Subcutaneous abdominal adipose tissue (tissue), 5 donors: ENCODE results near the gene HNRNPL.
"Not testable (repeated sequence)": the region's sequence is repeated elsewhere in the genome, so short reads cannot be mapped to it uniquely, and the experiment has no call there.

ENCODE experiments used
- H3K27ac ChIP-seq: one replicate; pipeline ENCODE4 v1.7.0; 2013; ENCODE audit warnings: low read depth, mild to moderate bottlenecking, inconsistent platforms, low read length, moderate library complexity
- H3K27me3 ChIP-seq, 5 donors: one replicate each; pipeline ENCODE4 v1.7.0; 2013; ENCODE audit warnings: low read length in 5 of 5, inconsistent platforms in 1 of 5; ENCODE audit not compliant: control insufficient read depth in 5 of 5, insufficient read depth in 4 of 5
- H3K36me3 ChIP-seq, 5 donors: one replicate each; pipeline ENCODE4 v1.7.0; 2013; ENCODE audit warnings: low read length in 5 of 5; ENCODE audit not compliant: control insufficient read depth in 5 of 5, insufficient read depth in 5 of 5
- H3K4me1 ChIP-seq, 5 donors: one replicate each; pipeline ENCODE4 v1.7.0; 2013; ENCODE audit warnings: low read length in 5 of 5, mild to moderate bottlenecking in 3 of 5, moderate library complexity in 1 of 5; ENCODE audit not compliant: control insufficient read depth in 5 of 5, insufficient read depth in 5 of 5
- H3K4me3 ChIP-seq, 5 donors: one replicate each; pipeline ENCODE4 v1.7.0; 2013; ENCODE audit warnings: low read length in 5 of 5, low read depth in 1 of 5
- H3K9ac ChIP-seq, 5 donors: one replicate each; pipeline ENCODE4 v1.7.0; 2013; ENCODE audit warnings: low read length in 5 of 5, mild to moderate bottlenecking in 4 of 5, moderate library complexity in 3 of 5
- H3K9me3 ChIP-seq, 5 donors: one replicate each; pipeline ENCODE4 v1.7.0; 2013; ENCODE audit warnings: low read length in 5 of 5; ENCODE audit not compliant: control insufficient read depth in 5 of 5
- donor health status: healthy.
- donor health status: healthy.
- donor health status: healthy.
- donor health status: healthy.
- donor health status: healthy.

The HNRNPL gene

DNA sequence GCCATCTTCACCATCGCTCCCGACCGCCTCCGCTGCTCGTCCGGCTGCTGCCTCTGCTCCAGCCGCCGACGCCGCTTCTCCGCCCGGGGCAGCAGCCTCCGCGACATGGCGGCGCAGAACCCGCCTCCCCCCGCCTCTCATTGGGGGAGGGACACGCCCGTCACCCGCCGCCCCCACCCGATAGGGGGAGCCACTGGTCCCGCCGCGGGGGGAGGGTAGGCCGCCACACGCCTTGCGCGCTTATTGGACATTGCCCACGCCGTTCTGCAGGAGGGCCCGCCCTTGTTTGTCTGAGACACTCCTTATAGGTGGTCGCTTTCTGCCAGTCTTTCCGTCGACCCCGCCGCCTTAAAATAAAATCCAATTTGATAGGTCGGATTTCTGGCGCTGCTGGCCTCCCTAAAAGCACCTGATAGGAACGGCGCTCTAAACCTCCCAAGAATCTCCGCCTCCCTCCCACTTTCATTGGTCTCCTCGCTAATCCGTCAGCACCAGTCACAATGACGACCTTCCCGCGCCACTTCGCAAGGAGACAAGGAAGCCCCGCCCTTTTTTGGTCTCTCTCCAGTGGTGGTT, at the start of gene HNRNPL:
HNRNPL (minus strand) TSS at position 127 of the 576 bp plus-strand sequence; CDS start at position 107, 20 bp downstream.
- peak within 1 kb of the TSS; percentile 77 to 88 (median 85) for H3K9ac ChIP-seq
- no peaks in the 10 kb centered on the region for H3K9me3 ChIP-seq
- H3K4me1 ChIP-seq, result peaks cover 16 to 46% (median 41%) of the 10 kb centered on the region in 5 donors
- H3K4me3 ChIP-seq, result peak within 1 kb of the TSS; percentile 71 to 91 (median 80)
- H3K27me3 ChIP-seq, result no peaks in the 10 kb centered on the region
- H3K36me3 ChIP-seq, result peaks cover 2 to 29% (median 28%) of the 10 kb centered on the region in 5 donors
- peak within 1 kb of the TSS; percentile 97 for H3K27ac ChIP-seq

DNA sequence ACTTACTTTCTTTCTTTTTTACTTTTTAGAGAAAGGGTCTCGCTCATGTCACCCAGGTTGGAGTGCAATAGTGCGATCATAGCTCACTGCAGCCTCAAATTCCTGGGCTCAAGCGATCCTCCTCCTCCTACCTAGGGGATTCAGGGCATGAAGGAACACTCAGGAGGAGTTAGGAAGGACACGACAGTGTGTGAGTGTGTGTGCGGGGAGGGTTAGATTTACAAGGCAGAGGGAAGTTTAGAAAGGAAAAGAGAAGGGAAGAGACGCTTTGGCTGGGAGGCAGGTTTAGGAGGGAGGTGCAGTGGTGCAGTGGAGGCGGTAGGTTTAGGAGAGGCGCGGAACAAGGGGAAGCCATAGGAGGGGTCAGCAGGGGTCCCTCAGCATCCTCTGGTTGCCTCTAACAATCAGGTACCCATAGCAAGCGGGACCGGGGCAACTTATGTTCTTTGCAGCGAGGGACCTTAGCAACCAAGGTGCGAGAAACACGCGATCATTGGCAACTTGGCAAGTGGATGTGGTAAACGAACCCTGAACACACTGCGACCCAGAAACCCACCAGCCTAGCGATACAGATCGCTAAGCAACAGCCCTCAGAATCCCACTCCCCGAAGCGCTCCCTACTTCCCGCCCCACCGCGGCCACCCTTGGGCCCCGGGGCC, 49.1 kb upstream of the HNRNPL start:
- Histone ChIP-seq H3K9ac (peak overlapping the region; percentile 82 to 94 (median 92)), H3K4me1 (peaks cover 8 to 39% (median 38%) of the 10 kb centered on the region in 5 donors), H3K36me3 (no peaks in the 10 kb centered on the region)

GRCh38 chr19:38894968-38895367, 45.2 kb upstream of the HNRNPL start:
- Histone ChIP-seq H3K4me3 (no peak overlapping the region), H3K36me3 (peaks cover 0 to 17% (median 13%) of the 10 kb centered on the region in 5 donors), H3K9me3 (no peaks in the 10 kb centered on the region), H3K27me3 (peaks cover 0 to 4% (median 0%) of the 10 kb centered on the region in 5 donors), H3K27ac (no peak overlapping the region), H3K9ac (peak overlapping the region in 1 of 5 donors; percentile 23), H3K4me1 (peaks cover 8 to 39% (median 30%) of the 10 kb centered on the region in 5 donors)

More for the DNA sequence above, 49.1 kb upstream of the HNRNPL start:
- Histone ChIP-seq H3K27ac (peak overlapping the region; percentile 94), H3K4me3 (peak overlapping the region; percentile 80 to 98 (median 86)), H3K9me3 (no peaks in the 10 kb centered on the region), H3K27me3 (peaks cover 0 to 4% (median 0%) of the 10 kb centered on the region in 5 donors)

- H3K4me3 ChIP-seq, result no peak overlapping the region
- no peaks in the 10 kb centered on the region for H3K9me3 ChIP-seq
- H3K27me3 ChIP-seq, result no peaks in the 10 kb centered on the region
- no peak overlapping the region for H3K27ac ChIP-seq
- H3K9ac ChIP-seq, result peak overlapping the region in 1 of 5 donors; percentile 14
- peaks cover 2 to 31% (median 19%) of the 10 kb centered on the region in 5 donors for H3K4me1 ChIP-seq
- H3K36me3 ChIP-seq, result peaks cover 0 to 33% (median 29%) of the 10 kb centered on the region in 5 donors
Measured at GRCh38 chr19:38893341-38893771, 43.6 kb upstream of the HNRNPL start.

- H3K4me1 ChIP-seq, result peaks cover 0 to 26% (median 14%) of the 10 kb centered on the region in 5 donors
- peak overlapping the region in 1 of 5 donors; percentile 6 for H3K9ac ChIP-seq
- H3K27me3 ChIP-seq, result no peaks in the 10 kb centered on the region
- H3K27ac ChIP-seq, result no peak overlapping the region
- no peak overlapping the region for H3K4me3 ChIP-seq
- H3K9me3 ChIP-seq, result no peaks in the 10 kb centered on the region
- H3K36me3 ChIP-seq, result peaks cover 0 to 39% (median 33%) of the 10 kb centered on the region in 5 donors
Measured at GRCh38 chr19:38892841-38893240, 43.1 kb upstream of the HNRNPL start.

DNA sequence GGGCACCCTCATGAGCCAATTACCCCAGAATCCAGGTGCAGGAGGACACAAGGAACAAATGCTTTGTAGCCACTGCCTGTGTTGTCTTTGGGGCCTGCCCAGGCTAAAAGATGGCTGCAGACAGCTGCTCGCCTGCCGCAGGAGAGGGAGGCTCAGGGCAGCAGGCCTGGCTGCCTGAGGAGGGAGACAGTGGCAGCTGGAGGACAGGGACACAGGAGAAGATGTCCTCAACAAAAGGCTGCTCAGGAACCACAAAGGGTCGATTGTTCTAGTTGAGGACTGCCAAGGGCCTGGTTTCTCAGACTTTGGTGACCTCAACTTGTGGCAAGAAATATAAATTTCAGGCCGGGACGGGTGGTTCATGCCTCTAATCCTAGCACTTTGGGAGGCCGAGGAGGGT, 42.0 kb upstream of the HNRNPL start:
- H3K9ac ChIP-seq, result no peak overlapping the region
- H3K9me3 ChIP-seq, result no peaks in the 10 kb centered on the region
- no peaks in the 10 kb centered on the region for H3K27me3 ChIP-seq
- H3K27ac ChIP-seq, result no peak overlapping the region
- no peak overlapping the region for H3K4me3 ChIP-seq
- peaks cover 0 to 41% (median 40%) of the 10 kb centered on the region in 5 donors for H3K36me3 ChIP-seq
- H3K4me1 ChIP-seq, result peaks cover 0 to 16% (median 3%) of the 10 kb centered on the region in 5 donors

DNA sequence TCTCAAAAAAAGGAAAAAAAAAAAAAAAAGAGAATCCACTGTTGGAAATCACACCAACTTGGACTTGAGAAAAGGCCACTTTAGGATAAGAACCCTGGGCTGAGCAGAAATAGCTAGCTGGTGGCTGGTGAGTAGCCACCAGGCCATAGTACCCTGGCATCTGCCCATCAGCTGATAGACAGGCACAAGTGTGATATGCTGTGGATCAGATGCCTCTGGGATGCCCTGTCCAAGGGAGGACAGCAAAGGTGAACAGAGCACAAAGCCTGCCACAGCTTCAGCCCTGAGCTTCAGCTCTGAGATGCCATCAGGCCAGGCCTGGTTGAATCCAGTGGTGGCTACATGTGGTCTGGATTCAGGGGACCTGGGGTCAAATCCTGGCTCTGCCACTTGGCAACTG, 40.9 kb upstream of the HNRNPL start:
- Histone ChIP-seq H3K27ac (no peak overlapping the region), H3K27me3 (no peaks in the 10 kb centered on the region), H3K4me3 (no peak overlapping the region), H3K9ac (no peak overlapping the region), H3K4me1 (peaks cover 0 to 12% (median 0%) of the 10 kb centered on the region in 5 donors), H3K9me3 (no peaks in the 10 kb centered on the region), H3K36me3 (peaks cover 0 to 47% (median 44%) of the 10 kb centered on the region in 5 donors)

DNA sequence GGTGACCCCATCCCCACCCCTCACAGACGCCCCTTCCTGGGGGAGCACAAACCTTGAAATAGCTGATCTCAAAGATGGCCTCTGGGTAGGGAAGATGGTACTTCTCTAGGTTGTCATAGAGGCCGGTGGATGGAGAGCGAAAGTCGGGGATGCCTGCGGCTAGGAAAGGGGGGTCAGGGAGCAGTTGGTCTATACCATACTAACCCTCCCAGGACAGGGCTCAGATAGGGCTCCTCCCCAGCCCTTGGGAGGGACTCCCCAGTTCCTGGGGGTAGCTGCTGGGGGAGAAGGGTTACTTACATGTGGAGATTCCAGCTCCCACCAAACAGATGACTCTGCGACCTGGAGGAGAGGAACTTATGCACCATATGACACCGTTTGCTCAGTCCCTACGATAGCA, 40.0 kb upstream of the HNRNPL start:
- Histone ChIP-seq H3K9ac (no peak overlapping the region), H3K4me3 (no peak overlapping the region), H3K9me3 (no peaks in the 10 kb centered on the region), H3K36me3 (peaks cover 0 to 47% (median 44%) of the 10 kb centered on the region in 5 donors), H3K27me3 (no peaks in the 10 kb centered on the region), H3K4me1 (peaks cover 0 to 12% (median 0%) of the 10 kb centered on the region in 5 donors), H3K27ac (no peak overlapping the region)

DNA sequence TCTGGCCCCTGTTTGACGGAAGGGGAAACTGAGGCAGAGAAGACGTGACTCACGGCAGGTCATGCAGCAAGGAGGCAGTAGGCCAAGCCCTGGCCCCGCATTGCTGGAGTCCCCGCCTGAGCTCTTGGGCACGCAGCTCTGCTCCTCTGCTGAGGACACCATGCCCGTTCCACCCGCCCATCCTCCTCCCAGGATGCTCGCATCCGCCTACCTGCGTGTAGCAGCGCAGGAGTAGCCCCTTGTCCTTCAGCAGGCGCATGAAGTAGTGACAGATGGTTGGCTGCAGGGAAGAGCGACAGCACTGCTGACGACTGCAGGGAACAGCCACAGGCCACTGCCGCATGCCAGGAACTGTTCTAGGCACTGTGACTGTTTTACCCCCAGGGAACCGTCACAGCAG, 39.1 kb upstream of the HNRNPL start:
- Histone ChIP-seq H3K27me3 (no peaks in the 10 kb centered on the region), H3K36me3 (peaks cover 0 to 48% (median 44%) of the 10 kb centered on the region in 5 donors), H3K9ac (no peak overlapping the region), H3K4me3 (no peak overlapping the region), H3K27ac (no peak overlapping the region), H3K4me1 (peaks cover 0 to 11% (median 0%) of the 10 kb centered on the region in 5 donors), H3K9me3 (no peaks in the 10 kb centered on the region)

GRCh38 chr19:38884691-38885090, 34.9 kb upstream of the HNRNPL start:
- H3K27me3 ChIP-seq, H3K4me1 ChIP-seq, H3K27ac ChIP-seq, H3K4me3 ChIP-seq, H3K9me3 ChIP-seq, H3K9ac ChIP-seq: not testable (repeated sequence)
- peaks cover 0 to 64% (median 53%) of the 10 kb centered on the region in 5 donors for H3K36me3 ChIP-seq
